Jurkat, Clone E6-1 (cell line): ENCODE data around the gene CSRP3. TPM values are rescaled to one million over a fixed set of nuclear protein-coding genes. Genes with fewer than 3 reads are reported as not detected.

ENCODE experiments used
- DNase-seq: peaks from one replicate; pipeline ENCODE4 v3.0.0-alpha.2; 2011; ENCODE audit warnings: low read depth, low spot score
- H3K4me3 ChIP-seq: 2 replicates; pipeline ENCODE4 v1.5.1; 2011; ENCODE audit warnings: mild to moderate bottlenecking, low read length, control low read depth, moderate library complexity
- polyA plus RNA-seq: library from polyadenylated mRNA; unstranded; fragments of >200 nt; gene quantifications from one replicate; pipeline ENCODE4 v1.2.1, GENCODE V29; 2012; ENCODE audit warnings: missing spikeins; ENCODE audit not compliant: insufficient read length, insufficient read depth

CSRP3 gene
- polyA plus RNA-seq, result not detected

- DNase-seq, result no peak
- no peak within 1 kb of the TSS for H3K4me3 ChIP-seq
Measured at GRCh38 chr11:19201737-19202605, at the start of gene CSRP3. TSS of gene CSRP3 (minus strand) at chr11:19201983. CDS start at chr11:19192448, 9,535 bp downstream.

- no peak for DNase-seq
- H3K4me3 ChIP-seq, result no peak overlapping the region
Measured at GRCh38 chr11:19251577-19251976, 49.8 kb upstream of the CSRP3 start.

- H3K4me3 ChIP-seq, result no peak overlapping the region
- DNase-seq, result no peak
Measured at GRCh38 chr11:19246816-19247215, 45.0 kb upstream of the CSRP3 start.

GRCh38 chr11:19245351-19245750 lies 43.6 kb upstream of the CSRP3 start:
- H3K4me3 ChIP-seq, result no peak overlapping the region
- DNase-seq, result no peak

DNA sequence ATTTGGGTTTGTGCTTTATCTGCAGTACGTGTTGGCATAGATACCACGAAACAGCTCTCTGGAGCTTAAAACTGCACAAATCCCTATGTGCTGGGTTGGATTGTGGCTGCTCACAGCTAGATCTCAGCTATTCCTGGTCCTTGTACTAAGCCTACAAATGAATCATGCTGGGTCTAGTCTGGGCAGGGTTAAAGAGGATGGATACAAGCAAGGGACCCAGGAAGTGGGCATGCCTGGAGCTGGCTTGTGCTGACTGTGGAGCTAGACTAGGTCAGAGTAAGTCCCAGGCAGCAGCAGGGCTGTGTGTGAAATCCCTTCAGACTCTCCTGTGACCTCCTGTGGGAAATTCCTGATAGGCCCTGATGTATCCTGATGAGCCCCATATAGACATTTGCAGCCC lies 42.8 kb upstream of the CSRP3 start:
- H3K4me3 ChIP-seq, result no peak overlapping the region

GRCh38 chr11:19244084-19244483 lies 42.3 kb upstream of the CSRP3 start:
- DNase-seq, result no peak
- no peak overlapping the region for H3K4me3 ChIP-seq

More for the DNA sequence above, 42.8 kb upstream of the CSRP3 start:
- DNase-seq, result peak; percentile 17

DNA sequence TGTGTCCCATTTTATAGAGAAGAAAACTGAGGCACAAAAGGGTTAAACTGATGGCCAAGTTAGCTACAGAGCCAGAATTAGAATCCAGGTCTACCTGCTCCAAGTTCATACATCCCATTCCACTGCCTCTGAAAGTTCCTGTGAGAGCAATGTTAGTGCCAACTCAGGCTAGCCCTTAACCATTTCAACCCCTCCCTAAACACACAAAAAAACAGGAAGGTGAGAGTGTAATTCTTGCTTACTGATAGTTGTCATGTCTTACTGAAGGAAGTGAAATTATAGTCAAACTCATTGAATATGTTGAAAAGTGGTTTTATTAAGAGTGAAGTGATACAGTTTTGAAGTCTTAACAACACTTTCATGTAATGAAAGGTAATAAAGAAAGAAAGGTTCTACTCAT lies 41.8 kb upstream of the CSRP3 start:
- no peak overlapping the region for H3K4me3 ChIP-seq
- no peak for DNase-seq

DNA sequence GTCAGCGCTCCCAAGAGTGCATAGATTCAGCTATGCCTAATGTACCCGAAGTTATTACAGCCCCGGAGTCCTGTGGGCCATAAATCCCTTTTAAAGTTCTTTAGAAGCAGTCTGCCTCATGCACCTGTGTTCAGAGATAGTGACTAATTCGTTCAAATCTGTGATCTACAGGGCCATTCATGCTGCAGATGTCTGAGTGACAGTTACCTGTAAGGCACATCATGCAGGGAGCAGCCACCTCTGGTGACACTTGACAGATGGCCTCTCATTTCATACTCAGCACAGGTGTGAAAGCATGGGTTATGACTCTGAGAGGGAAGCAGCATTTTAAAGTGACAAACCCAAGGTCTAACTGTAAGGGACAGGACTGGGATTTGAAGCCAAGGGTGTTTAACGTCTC lies 41.4 kb upstream of the CSRP3 start:
- H3K4me3 ChIP-seq, result no peak overlapping the region

DNA sequence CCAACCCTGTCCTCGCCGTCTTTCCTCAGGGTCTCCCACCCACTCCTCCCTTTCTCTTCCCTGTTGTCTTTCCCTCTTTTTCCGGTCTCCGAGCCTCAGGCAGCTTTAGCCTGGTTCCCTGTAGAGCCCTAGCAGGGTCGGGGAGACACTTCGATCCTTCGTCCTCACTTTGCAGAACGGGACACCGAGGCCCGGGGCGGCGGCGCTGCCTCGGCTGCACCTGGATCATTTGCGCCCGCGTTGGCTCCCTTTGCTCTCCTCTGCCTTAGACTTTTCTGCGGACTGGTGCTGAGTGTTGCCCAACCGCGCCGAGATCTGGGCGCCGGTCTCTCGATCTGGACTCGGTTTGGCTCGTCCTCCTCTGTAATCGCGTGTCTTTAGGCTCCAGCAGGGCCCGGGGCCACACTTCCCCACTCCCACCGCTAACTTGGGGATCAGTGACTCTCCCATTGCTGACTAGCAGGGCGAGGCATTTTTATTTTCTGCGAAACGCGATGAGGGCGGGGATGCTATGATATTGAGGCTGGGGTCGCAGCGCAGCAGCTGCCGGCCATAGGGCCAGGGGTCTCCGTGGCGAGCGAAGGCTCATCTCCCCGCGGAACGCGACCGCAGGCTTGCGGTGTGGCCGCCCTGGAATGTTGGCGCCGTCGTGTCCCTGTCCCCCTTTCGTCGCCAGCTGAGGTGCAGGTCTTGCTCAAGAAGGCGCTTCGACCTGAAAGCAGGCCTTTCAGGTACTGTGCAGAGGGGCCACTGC lies 40.6 kb upstream of the CSRP3 start:
- DNase-seq, result no peak
- H3K4me3 ChIP-seq, result peak overlapping the region; percentile 87

More for the DNA sequence above, 41.4 kb upstream of the CSRP3 start:
- peak; percentile 47 for DNase-seq

DNA sequence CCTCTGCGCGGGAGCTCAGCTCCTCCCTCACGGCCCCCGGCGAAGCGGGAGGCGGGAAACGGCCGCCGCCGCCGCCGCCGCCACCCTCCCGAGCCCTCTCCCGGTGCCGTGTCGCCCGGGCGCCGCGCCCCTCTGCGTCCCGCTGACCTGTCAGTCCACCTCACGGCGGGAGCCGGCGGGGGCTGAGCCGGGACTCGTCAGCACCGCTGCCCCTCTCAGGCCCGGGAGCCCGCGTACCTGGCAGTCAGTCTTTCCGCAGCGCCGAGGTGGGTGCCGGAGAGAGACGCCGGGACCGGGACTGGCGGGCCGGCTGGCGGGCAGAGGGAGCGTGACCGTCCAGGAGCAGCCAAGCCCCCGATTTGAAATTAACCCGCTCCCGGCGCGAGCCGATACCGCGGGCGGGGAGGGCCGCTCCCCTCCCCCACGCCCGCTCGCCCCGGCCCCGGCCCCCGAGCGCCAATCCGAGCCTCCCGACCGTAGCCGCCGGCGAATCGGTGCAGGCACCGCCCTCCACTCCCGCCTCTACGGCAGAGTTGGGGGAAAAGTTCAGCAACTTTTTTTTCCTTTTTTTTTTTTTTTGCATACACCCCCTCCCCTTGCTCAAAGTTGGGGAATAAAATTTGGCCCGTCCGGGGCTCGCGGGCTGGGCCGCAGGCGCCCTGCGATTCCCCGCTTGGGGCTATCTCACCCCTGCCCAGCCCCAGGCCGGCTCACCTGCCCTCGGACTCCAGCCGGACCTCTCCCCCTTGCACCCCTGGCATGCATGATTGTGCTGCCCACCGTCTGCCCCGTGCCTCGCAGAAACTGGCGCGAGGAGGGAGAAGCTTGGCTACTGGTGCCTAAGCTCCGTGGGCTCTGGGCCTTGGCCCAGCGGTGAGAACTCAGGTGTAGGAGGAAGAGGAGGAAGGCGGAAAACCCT lies 39.7 kb upstream of the CSRP3 start:
- peak; percentile 39 for DNase-seq
- peak overlapping the region; percentile 87 for H3K4me3 ChIP-seq

GRCh38 chr11:19240420-19241259 lies 38.9 kb upstream of the CSRP3 start, which contains the start of gene E2F8:
TSS of gene E2F8 (minus strand) at chr11:19240945. CDS start at chr11:19240121, 824 bp downstream.
- H3K4me3 ChIP-seq, result peak within 1 kb of the TSS; percentile 87
- DNase-seq, result peak; percentile 88

DNA sequence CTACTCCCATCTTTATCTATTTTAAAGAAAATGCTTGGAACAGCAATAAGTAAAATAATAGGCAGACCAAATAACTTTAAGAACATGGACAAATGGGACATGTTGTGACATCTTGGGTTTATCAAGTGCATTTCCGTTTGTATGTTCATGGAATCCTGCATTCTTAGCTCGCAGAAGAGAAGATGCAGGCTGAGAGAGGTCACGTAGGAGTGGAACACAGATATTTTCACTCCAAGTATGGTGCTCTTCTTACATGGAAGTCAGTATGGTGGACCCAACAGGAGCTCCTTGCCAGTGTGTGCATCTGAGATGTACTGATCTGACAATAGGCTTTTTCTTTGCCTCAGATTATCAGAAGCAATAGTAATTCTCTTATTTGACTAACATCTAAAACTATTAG lies 37.3 kb upstream of the CSRP3 start:
- no peak overlapping the region for H3K4me3 ChIP-seq
- no peak for DNase-seq

DNA sequence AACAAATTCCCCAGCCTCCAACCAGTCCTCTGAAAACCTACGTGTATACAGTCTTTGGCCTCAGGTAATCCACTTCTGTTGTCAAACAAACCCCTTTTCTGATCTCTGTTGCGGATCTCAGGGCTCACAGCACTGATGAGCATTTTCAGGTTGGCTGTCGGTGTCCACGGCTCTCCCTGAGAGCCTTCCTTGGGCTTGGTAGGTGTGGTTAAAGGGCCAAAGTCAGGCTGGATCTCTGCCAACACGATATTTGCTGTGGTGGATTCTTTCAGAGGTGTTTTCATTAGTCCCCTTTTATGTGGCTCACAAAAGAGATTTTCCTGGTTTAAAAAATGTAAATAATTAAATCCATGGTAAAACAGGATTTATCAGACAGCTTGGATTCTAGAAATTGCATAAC lies 36.0 kb upstream of the CSRP3 start:
- no peak overlapping the region for H3K4me3 ChIP-seq
- DNase-seq, result no peak

DNA sequence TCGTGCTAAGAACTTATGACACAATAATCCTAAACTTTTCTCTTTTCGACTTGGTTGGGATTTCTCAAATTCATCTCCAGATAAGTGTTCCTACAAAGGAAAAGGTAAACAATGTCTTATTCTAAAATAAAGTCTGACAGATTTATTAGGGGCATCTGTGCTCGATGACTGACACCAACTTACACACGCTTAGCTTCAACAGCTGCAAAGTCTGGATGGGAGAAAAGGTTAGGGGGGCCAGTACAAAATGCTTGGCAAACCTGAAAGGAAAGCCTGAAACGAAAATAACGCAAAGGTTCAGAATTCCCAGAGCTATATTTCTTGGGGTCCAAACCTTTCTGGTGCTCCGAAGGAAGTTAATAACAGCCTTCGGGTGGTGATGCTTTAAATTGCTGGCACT lies 35.6 kb upstream of the CSRP3 start:
- H3K4me3 ChIP-seq, result no peak overlapping the region
- DNase-seq, result no peak

DNA sequence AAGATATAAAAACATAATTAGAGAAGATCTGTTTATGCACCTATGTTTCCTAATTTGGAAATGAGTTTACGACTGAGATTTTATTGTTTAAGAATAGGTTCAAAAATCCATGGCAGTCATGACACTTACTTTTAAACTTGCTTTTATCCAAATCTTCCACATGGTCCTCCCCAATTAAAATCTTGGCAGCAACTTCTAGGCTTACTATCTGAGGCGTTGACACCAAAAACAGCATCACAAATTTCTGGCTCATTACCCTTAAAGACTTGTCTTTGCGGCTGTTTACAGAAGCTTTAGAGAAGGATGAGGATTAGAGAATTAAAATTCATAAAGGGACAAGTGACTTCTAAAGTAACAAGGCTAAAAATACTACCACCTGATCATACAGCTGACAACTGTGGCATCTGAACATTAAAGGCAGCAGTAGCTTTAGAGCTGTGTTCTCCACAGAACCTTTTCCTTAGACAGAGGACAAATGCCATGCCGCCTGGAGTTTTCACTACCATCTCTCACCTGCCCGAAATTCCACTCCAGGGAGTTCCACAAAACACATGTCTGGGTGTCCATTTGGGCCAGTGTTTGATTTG lies 32.5 kb upstream of the CSRP3 start:
- no peak for DNase-seq

GRCh38 chr11:19232910-19233503 lies 31.2 kb upstream of the CSRP3 start:
- no peak overlapping the region for H3K4me3 ChIP-seq
- no peak for DNase-seq

More for the DNA sequence above, 32.5 kb upstream of the CSRP3 start:
- H3K4me3 ChIP-seq, result no peak overlapping the region

DNA sequence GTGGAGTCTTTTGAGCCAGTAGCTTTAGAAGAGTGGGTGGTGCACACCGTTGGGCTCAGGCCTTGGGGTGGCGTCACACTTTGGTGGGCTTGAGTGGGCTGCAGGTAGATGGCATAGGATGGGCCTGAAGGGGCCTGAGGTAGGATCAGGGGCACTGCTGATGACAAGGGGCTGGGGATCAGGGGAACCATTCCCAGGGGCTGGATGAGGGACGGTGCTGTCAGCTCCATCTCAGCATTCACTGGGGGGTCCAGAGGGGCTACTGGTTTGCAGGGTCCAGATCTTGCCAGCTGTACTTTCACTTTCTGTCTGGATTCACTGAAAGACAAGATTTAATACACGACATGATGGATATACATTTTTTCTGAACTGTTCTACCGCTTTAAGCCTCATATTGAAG lies 27.9 kb upstream of the CSRP3 start:
- no peak overlapping the region for H3K4me3 ChIP-seq
- no peak for DNase-seq

GRCh38 chr11:19228968-19229367 lies 27.2 kb upstream of the CSRP3 start:
- H3K4me3 ChIP-seq, result no peak overlapping the region
- DNase-seq, result no peak
